Vagina (tissue), 2 donors: ENCODE measurements around the gene ADORA1. TPM values are rescaled to one million over a fixed set of nuclear protein-coding genes. Genes with fewer than 3 reads are reported as not detected.

Experiments
- DNase-seq, 2 donors: peaks; one replicate each; pipeline ENCODE4 v3.0.0-alpha.2; 2017; ENCODE audit errors: extremely low spot score in 2 of 2
- H3K27ac ChIP-seq: fragments of 200-600 bp; sonication (generic); one replicate; pipeline ENCODE4 v1.5.1; 2019
- H3K27me3 ChIP-seq: fragments of 200-600 bp; sonication (generic); one replicate; pipeline ENCODE4 v1.5.1; 2019
- H3K36me3 ChIP-seq, 2 donors: fragments of 200-600 bp; sonication (generic); one replicate each; pipeline ENCODE4 v1.5.1; 2017 to 2019
- H3K4me1 ChIP-seq: fragments of 200-600 bp; sonication (generic); one replicate; pipeline ENCODE4 v1.5.1; 2019
- H3K4me3 ChIP-seq, 2 donors: fragments of 200-600 bp; sonication (generic); 1 replicate in 1 of 2; 2 replicates in 1 of 2; pipeline ENCODE4 v1.5.1; 2016 to 2019
- H3K9me3 ChIP-seq: fragments of 200-600 bp; sonication (generic); one replicate; pipeline ENCODE4 v1.5.1; 2019
- POLR2A ChIP-seq, 2 donors: fragments of 450-650 bp; IDR thresholded peaks; one replicate each; pipeline ENCODE4 v1.6.1; 2017; ENCODE audit warnings: antibody characterized with exemption in 2 of 2, mild to moderate bottlenecking in 2 of 2, moderate library complexity in 2 of 2
- POLR2AphosphoS5 ChIP-seq, 2 donors: sonication (generic); formaldehyde crosslinking; IDR thresholded peaks; one replicate each; pipeline ENCODE4 v1.9.0; 2017; ENCODE audit warnings: antibody characterized with exemption in 2 of 2, mild to moderate bottlenecking in 2 of 2, low read depth in 1 of 2; ENCODE audit not compliant: insufficient read depth in 1 of 2
- intact Hi-C: fragments of 100-400 bp; cut with DNase I; formaldehyde crosslinking; loops from one replicate; pipeline ENCODE4 v1.15.1; 2023
- total RNA-seq: library from RNA; depleted of rRNA; stranded (reverse); fragments of >200 nt; gene quantifications from one replicate; pipeline ENCODE4 v1.2.3, GENCODE V29; 2016
- TF ChIP-seq, protein P1 (sequence below), 3 experiments: fragments of 450-650 bp in 2 of 3; fragments of 200-600 bp in 1 of 3; sonication (generic) in 1 of 3; IDR thresholded peaks; one replicate each; pipeline ENCODE4 v1.5.1; 2017 to 2019; ENCODE audit warnings: antibody characterized with exemption in 3 of 3, mild to moderate bottlenecking in 2 of 3, moderate library complexity in 2 of 3

Gene ADORA1
- total RNA-seq, 1 donor from 2014 or later, result 5.2 TPM

DNA sequence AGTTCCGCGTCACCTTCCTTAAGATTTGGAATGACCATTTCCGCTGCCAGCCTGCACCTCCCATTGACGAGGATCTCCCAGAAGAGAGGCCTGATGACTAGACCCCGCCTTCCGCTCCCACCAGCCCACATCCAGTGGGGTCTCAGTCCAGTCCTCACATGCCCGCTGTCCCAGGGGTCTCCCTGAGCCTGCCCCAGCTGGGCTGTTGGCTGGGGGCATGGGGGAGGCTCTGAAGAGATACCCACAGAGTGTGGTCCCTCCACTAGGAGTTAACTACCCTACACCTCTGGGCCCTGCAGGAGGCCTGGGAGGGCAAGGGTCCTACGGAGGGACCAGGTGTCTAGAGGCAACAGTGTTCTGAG lies 38.3 kb downstream of the ADORA1 start:
- Histone ChIP-seq H3K27ac (no peak overlapping the region), H3K9me3 (no peaks in the 10 kb centered on the region), H3K4me1 (no peaks in the 10 kb centered on the region), H3K4me3 (no peak overlapping the region), H3K36me3 (no peaks in the 10 kb centered on the region), H3K27me3 (no peaks in the 10 kb centered on the region)
- DNase-seq, result no peak
- intact Hi-C loops, result no loop called here
- TF ChIP-seq, protein P1, sequence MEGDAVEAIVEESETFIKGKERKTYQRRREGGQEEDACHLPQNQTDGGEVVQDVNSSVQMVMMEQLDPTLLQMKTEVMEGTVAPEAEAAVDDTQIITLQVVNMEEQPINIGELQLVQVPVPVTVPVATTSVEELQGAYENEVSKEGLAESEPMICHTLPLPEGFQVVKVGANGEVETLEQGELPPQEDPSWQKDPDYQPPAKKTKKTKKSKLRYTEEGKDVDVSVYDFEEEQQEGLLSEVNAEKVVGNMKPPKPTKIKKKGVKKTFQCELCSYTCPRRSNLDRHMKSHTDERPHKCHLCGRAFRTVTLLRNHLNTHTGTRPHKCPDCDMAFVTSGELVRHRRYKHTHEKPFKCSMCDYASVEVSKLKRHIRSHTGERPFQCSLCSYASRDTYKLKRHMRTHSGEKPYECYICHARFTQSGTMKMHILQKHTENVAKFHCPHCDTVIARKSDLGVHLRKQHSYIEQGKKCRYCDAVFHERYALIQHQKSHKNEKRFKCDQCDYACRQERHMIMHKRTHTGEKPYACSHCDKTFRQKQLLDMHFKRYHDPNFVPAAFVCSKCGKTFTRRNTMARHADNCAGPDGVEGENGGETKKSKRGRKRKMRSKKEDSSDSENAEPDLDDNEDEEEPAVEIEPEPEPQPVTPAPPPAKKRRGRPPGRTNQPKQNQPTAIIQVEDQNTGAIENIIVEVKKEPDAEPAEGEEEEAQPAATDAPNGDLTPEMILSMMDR (IDR thresholded peaks at IDR 0.05), result no peak
- TF ChIP-seq POLR2AphosphoS5 (IDR thresholded peaks at IDR 0.05; ENCODE audit: insufficient read depth in 1 of 2, low read depth in 1 of 2), result no peak
- no peak for TF ChIP-seq POLR2A (IDR thresholded peaks at IDR 0.05)

- H3K27me3 ChIP-seq, result no peaks in the 10 kb centered on the region
- no peak overlapping the region for H3K27ac ChIP-seq
- H3K36me3 ChIP-seq, result no peaks in the 10 kb centered on the region
- no peaks in the 10 kb centered on the region for H3K9me3 ChIP-seq
- DNase-seq, result no peak
- intact Hi-C loops, result no loop called here
- no peaks in the 10 kb centered on the region for H3K4me1 ChIP-seq
- no peak overlapping the region for H3K4me3 ChIP-seq
- TF ChIP-seq POLR2AphosphoS5 (IDR thresholded peaks at IDR 0.05; ENCODE audit: insufficient read depth in 1 of 2, low read depth in 1 of 2), result no peak
- no peak for TF ChIP-seq POLR2A (IDR thresholded peaks at IDR 0.05)
- TF ChIP-seq, protein P1 (IDR thresholded peaks at IDR 0.05), result no peak
Measured at GRCh38 chr1:203166192-203166940, 38.8 kb downstream of the ADORA1 start.

DNA sequence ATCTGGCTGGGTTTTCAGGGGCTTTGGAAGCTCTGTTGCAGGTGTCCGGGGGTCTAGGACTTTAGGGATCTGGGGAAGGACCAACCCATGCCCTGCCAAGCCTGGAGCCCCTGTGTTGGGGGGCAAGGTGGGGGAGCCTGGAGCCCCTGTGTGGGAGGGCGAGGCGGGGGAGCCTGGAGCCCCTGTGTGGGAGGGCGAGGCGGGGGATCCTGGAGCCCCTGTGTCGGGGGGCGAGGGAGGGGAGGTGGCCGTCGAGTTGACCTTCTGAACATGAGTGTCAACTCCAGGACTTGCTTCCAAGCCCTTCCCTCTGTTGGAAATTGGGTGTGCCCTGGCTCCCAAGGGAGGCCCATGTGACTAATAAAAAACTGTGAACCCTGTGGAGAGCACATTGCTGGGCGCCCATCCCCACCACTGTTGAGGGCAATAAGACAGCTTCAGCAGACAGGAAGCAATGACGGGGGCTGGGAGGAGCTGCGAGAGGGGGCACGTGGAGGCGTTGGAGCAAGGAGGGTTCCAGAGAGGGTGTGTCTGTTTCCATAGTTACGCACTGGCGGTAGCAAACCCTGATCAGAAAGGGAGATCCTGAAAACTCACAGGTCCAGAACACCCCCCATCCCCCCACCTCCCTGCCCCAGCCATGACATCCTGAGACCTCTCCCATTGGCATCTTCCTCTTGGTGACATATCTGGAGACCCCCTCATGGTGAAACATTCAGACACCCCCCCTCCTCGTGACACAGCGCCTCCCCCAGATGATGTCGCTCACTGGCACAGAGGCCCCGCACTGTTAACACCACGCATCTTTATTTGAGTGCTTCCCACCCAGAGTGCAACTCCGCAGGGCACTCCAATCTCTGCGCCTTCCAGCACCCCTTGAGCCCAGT lies 39.7 kb downstream of the ADORA1 start:
- H3K4me3 ChIP-seq, result no peak overlapping the region
- TF ChIP-seq, protein P1 (IDR thresholded peaks at IDR 0.05), result no peak
- TF ChIP-seq POLR2AphosphoS5 (IDR thresholded peaks at IDR 0.05; ENCODE audit: insufficient read depth in 1 of 2, low read depth in 1 of 2) (no peak), POLR2A (IDR thresholded peaks at IDR 0.05) (no peak)
- intact Hi-C loops, result no loop called here
- no peaks in the 10 kb centered on the region for H3K27me3 ChIP-seq
- H3K9me3 ChIP-seq, result no peaks in the 10 kb centered on the region
- no peaks in the 10 kb centered on the region for H3K4me1 ChIP-seq
- DNase-seq, result no peak
- H3K36me3 ChIP-seq, result no peaks in the 10 kb centered on the region
- no peak overlapping the region for H3K27ac ChIP-seq

DNA sequence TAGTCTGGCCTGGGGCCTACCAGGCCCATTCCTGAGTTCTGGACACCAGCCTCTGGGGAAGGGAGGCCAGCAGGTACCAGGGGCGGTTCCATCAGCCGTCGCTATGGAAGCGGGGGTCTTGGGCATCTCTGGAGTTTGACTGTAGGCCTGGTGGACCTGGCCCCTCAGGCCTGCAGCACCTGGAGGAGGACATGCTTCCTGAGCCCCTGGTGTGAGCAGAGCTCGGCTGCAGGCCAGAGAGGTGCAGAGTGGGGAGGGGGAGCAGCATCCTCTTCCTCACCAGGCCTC lies 40.3 kb downstream of the ADORA1 start:
- no peak for DNase-seq
- Histone ChIP-seq H3K36me3 (no peaks in the 10 kb centered on the region), H3K4me3 (no peak overlapping the region), H3K4me1 (no peaks in the 10 kb centered on the region), H3K27ac (no peak overlapping the region), H3K9me3 (no peaks in the 10 kb centered on the region), H3K27me3 (no peaks in the 10 kb centered on the region)
- intact Hi-C loops, result no loop called here
- TF ChIP-seq POLR2A (IDR thresholded peaks at IDR 0.05), result no peak
- TF ChIP-seq, protein P1 (IDR thresholded peaks at IDR 0.05), result no peak
- TF ChIP-seq POLR2AphosphoS5 (IDR thresholded peaks at IDR 0.05; ENCODE audit: insufficient read depth in 1 of 2, low read depth in 1 of 2), result no peak
